Suppressor macrophage treated with lipopolysaccharide for 4 hours (primary cell): ENCODE results near the gene GNAL.

Experiments
- DNase-seq: peaks from one replicate; pipeline ENCODE4 v3.0.0-alpha.2; 2020

GNAL gene

DNA sequence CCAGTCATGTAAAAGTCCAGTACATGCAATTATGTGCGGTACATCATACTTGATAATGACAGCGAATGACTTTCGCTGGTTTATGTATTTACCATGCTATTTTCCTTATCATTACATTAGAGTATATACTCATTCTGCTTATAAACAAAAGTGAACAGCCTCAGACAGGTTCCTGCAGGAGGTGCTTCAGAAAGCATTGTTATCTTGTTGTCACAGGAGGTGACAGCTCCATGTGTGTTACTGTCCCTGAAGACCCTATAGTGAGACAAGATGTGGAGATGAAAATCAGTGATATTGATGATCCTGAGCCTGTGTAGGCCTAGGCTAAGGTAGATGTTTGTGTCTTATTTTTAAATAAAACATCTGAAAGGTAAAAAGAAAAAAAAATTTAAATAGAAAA lies 234.4 kb downstream of the GNAL start:
- DNase-seq: no peak

DNA sequence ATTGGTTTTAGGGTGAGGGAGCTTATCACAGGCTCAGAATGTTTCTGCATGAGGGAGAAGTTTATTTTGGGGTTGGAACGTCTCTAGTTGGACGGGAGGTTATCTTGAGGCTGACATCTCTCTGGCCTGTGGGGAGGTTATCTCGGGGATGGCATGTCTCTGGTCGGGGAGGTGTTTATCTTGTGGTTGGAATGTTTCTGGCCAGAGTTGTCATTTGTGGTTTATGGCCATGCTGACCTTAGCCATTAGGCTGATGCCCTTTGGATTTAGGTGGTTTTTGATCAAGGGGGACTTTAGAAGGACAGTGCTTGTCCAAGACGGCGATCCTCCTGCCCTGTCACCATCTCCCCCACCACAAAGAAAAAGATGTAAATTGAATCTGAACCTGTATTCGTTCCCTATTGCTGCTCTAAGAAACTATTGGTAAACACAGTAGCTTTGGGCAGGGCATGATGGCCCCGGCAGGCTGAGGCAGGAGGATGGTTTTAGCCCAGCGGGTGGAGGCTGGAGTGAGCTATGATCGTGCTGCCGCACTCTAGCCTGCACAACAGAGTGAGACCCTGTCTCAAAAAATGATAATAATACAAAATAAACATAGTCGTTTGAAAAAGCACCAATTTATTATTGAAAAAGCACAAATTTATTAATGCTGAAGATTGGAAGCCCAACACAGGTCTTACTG lies 236.9 kb downstream of the GNAL start:
- DNase-seq: no peak

DNA sequence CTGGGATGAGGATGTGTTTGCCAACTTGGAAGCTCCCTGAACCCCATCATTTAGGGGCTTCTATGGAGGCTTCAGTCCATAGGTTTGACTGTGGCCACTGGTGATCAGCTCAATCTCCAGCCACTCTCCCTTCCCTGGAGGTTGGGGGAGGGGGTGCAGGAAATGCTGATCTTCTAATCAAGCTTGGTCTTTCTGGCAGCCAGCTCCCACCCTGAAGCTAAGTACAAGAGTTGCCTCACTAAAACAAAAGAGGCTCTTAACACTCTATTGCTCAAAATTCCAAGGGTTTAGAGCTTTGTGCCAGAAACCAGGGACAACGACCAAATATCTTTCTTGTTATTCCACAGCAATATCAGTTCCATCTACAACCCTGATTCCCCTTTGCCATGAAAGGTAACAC lies 238.4 kb downstream of the GNAL start:
- no peak for DNase-seq

DNA sequence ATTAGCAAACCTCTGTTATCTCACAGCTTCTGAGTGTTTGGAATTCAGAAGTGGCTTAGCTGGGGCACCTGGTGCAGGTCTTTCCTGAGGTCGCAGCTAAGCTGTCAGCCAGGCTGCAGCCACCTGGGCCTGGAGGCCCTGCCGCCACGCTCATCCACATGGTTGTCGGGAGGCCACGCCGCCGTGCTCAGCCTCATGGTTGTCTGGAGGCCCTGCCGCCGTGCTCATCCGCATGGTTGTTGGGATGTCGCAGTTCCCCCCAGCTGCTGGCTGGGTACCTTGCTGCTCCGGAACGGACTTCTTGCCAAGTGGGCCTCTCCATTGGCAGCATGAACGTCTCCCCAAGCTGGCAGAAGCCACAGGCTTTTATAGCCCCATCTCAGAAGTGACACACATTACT lies 243.3 kb downstream of the GNAL start:
- no peak for DNase-seq
